K562 (cell line): ENCODE data around the gene DAGLA.

Experiments
- ATF2 ChIP-seq: sonication (generic); formaldehyde crosslinking; IDR thresholded peaks from 2 replicates; pipeline ENCODE4 v1.8.1; 2022; ENCODE audit warnings: missing genetic modification reagents
- THRAP3 ChIP-seq: fragments of 450-650 bp; IDR thresholded peaks from 2 replicates; pipeline ENCODE4 v1.6.1; 2016; ENCODE audit warnings: mild to moderate bottlenecking, inconsistent platforms, borderline replicate concordance

- TF ChIP-seq THRAP3 (no peak), ATF2 (CRISPR knock-in tag) (no peak)
These were observed 80.8 kb downstream of the DAGLA start for GRCh38 chr11:61760946-61761345.
